NCI-H2081 treated with DMSO at 0.1 percent for 48 hours (cell line): ENCODE results near the gene USP48.
"Not testable (repeated sequence)": the region's sequence is repeated elsewhere in the genome, so short reads cannot be mapped to it uniquely, and the experiment has no call there.

Experiments used
- DNase-seq: peaks from one replicate; lab custom pipeline; 2025; lab: John Stamatoyannopoulos, UW

The USP48 gene

DNA sequence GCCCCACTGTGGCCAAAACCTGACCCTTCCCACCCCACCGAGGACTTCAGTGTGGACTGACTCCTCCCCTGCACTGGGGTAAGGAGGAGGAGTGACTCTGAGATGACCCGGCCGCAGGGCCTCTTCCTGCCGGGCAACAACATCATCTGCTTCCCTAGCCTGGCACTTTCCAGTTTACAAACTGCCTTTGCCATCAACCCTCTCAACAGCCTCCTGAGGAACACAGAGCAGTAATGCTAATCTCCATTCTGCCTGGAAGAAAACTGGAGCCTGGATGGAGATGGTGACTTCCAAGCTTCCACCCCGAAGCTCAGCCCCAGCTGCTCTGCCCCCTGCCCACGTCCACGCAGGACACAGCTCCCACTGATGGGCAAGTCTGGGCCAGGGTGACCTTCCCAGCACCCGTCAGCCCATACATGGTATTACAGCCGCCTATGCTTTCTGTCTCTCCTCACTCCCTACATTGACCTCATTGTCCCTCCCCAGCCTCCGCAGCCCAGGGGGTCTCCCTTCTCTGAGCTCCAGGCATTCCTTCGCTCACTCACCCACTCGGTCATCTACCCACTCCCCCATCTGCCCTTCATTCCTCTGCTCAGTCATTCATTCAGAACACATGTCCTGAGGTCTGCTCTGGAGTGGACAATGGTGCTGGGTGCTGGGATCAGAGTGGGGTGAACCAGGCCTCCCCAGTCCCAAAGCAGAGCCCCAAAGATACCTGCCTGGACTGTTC is 148.0 kb downstream of the USP48 start:
- DNase-seq: no peak

DNA sequence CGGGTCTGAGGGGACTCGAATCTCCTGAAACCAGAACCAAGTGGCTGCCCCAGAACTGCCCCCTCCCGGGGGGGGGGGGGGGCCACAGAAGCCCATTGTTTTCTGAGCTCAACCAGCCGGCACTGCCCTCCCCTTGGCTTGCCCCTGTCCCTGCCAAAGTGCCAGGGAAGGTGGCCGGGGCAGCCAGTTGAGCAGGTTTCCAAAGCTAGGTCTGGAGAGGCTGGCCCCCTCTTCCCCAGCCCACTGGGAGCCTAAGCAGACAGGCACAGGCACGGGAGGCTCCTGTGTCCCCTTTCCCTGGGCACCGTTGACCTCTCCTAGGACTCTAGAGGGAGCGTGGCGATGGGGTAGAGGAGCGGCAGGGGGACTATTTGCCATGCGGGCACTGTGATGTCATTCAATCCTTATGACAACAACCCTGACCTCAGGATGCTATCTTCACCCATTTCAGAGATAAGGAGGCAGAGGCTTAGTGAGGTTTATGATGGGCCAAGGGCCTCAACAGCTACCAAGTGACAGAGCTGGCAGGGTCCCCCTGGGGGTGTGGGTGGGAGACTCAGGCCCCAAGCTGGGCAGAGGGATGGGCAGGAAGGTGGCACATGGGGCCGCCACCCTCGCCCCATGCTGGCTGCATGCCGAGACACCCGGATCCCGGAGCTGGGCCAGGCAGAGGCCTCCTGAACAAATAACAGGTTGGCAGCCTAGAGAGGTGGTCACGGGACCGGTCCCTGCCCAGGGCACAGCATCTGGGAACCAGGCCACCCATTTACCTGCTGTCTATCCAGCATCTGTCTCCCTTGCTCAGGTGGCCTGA is 148.8 kb downstream of the USP48 start:
- DNase-seq: no peak

DNA sequence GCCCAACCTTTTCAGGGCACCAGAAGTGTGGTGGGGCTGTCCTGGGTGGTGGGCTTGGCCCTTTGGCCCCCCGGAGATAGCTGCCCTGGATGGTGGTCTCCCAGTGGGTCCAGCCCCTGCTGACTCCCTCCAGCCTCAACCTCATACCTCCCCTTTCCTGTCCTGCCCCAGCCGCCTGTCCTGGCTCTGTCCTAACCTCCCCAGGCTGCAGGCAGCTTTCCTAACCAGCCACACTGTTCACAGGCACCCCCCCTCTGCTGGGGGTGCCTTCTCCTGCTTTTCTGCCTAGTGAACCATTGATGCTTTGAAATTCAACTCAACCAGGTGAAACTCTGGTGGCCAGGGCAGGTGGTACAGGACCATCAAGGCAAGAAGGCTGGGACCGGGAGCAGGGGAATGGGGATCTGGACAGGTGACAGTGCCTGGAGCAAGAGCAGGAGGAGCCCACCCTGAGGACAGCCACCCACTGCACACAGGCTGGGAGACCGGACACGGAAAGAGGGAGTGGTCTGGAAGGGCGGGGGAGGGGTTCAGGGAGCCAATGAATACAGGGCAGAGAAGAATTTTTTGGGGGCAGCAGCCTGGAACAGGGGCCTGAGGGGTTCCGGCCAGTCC is 149.7 kb downstream of the USP48 start:
- DNase-seq: no peak

DNA sequence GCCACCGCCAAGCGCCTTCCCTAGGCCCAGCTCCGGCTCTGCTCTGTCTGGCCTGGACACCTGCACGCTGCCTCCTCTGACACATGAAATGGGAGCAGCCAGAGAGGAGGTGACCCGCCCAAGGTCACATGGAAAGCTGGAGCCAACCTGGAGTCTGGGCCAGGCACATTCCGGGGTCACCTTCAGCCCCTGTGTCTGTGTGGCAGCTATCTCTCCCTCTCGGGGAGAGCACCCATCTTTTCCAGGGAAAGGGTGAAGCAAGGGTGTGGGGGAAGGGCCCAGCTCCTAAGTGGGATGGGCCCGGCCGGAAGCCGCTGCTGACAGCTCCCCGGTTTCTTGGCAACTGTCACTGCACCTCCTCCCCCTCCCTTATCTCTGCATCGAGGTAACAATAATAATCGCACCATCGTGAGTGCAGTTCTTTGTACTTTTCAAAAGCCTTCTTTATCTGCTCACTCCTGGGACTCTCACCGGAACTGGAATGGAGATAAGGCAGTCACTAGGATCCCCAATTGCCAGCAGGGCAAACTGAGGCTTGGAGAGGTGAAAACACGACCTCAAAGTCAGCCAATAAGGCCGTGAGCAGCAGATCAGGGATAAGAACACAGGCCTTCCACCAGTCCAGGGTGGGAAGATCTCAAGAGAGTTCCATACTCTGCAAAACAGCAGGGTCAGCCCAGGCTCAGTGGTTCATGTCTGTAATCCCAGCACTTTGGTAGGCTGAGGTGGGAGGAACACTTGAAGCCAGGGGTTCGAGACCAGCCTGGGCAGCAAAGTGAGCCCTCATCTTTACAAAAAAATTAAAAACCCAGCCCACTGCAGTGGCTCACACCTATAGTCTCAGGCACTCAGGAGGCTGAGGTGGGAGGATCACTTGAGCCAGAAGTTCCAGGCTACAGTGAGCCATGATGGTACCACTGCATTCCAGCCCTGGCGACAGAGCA is 150.7 kb downstream of the USP48 start:
- no peak for DNase-seq

DNA sequence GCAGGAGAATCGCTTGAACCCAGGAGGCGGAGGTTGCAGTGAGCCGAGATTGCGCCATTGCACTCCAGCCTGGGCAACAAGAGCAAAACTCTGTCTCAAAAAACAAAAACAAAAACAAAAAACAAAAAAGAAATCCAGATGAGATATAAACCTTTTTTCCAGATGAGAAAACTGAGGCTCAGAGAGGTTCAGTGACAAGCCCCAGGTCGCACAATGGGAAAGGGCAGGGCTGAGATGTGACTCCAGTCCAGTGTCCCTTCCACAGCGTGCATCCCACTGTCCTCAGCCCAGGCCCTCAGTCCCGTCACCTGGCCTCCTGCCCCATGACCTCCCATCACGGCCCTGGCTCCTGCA is 151.4 kb downstream of the USP48 start:
- not testable (repeated sequence) for DNase-seq

DNA sequence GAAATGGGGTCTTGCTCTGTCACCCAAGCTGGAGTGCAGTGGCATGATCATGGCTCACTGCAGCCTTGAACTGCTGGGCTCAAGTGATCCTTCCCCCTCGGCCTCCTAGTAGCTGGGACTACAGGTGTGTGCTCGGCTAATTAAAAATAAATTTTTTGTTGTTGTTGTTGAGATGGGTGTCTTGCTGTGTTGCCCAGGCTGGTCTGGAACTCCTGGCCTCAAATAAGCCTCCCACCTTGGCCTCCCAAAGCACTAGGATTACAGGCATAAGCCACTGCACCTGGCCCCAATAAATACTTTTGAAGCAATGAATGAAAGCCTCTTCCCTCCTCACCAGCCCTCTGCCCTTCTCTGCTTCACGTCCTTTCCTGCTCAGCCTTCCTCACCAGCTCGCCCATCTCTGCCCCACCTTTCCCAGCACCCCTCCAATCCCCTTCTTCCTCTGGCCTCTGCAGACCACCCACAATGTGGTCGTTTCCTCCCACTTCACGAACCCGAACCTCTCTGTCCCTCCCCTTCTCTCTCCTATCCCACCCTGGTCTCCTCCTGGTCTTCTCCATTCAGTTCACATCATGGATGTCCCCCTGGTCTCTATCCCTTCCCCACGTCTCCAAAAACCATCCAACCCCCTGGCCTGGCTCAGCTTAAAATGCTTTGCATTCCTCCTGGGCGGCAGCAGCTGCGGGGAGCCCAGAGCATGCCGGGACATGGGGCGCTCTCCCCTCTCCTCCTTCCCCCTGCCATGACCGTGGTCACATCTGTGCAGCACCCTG is 152.2 kb downstream of the USP48 start:
- DNase-seq: no peak

DNA sequence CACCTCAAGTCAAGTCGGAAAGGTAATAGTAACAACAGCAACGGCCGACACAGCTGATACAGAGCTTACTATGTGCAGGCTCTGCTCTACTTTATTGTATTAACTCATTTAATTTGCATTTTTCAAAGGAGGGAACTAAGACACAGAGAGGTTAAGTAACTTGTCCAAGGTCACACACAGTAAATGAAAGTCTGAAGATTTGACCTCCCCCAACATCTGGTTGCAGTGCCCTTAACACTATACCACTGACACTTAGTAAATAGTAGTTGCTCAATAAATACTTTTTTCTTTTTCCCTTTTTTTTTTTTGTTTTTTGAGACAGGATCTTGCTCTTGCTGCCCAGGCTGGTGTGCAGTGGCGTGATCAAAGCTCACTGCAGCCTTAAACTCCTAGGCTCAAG is 153.0 kb downstream of the USP48 start:
- no peak for DNase-seq

DNA sequence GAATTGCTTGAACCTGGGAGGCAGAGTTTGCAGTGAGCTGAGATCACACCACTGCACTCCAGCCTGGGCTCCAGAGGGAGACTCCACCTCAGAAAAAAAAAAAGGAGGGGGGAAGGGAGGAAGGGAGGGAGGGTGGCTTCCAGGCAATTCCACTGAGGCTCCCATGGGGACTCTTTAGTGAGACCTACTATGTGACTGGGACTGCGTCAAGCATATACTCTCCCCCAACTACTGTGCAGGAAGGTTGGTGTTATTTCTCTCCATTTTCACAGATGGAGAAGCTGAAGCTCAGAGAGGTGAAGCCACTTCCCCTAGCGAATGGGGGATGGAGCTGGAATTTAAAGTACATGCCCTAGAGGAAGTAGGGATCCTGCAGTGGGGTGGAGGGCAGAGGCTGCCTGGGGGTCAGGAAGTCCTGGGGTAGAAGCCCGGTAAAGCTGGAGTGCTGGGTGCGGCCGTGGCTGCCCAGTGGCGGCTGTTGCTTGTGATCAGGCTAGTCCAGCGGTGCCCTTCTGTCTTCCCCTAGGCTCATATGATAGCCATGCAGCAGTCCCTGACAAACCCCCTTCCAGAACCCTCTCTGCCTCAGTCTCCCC is 154.1 kb downstream of the USP48 start:
- DNase-seq: no peak
